Spinal cord (tissue), 10 donors: ENCODE measurements around the gene EMILIN2. TPM values are rescaled to one million over a fixed set of nuclear protein-coding genes. Genes with fewer than 3 reads are reported as not detected.

Experiments used
- DNase-seq, 6 donors: peaks; one replicate each; pipeline versions ENCODE4 v3.0.0 to v3.0.0-alpha.2; 2013 to 2015; ENCODE audit warnings: low spot score in 6 of 6, low read depth in 4 of 6
- H3K27ac ChIP-seq: one replicate; pipeline ENCODE4 v1.5.1; 2013; ENCODE audit warnings: low read depth, low read length, control low read depth
- H3K27me3 ChIP-seq: one replicate; pipeline ENCODE4 v1.6.1; 2013; ENCODE audit warnings: low read length; ENCODE audit not compliant: control insufficient read depth, insufficient read depth
- H3K36me3 ChIP-seq: one replicate; pipeline ENCODE4 v1.6.1; 2013; ENCODE audit warnings: low read length; ENCODE audit not compliant: control insufficient read depth, insufficient read depth
- H3K4me1 ChIP-seq: one replicate; pipeline ENCODE4 v1.6.1; 2013; ENCODE audit warnings: low read length; ENCODE audit not compliant: control insufficient read depth, insufficient read depth
- H3K4me3 ChIP-seq: one replicate; pipeline ENCODE4 v1.5.1; 2013; ENCODE audit warnings: low read depth, low read length, control low read depth
- H3K9me3 ChIP-seq: one replicate; pipeline ENCODE4 v1.6.1; 2013; ENCODE audit warnings: low read length; ENCODE audit not compliant: control insufficient read depth, insufficient read depth
- WGBS: methylation state at CpG from one replicate; pipeline ENCODE4 v1.1.5; 2013; ENCODE audit warnings: missing lambda C conversion rate; ENCODE audit not compliant: insufficient coverage; 5-methylcytosine and 5-hydroxymethylcytosine counted together
- polyA plus RNA-seq, 2 donors: library from polyadenylated mRNA; unstranded; fragments of 120-200 nt; gene quantifications; one replicate each; pipeline ENCODE4 v1.2.1, GENCODE V29; 2013; ENCODE audit not compliant: insufficient read length in 2 of 2
- total RNA-seq, 2 donors: library from RNA; depleted of rRNA in 1 of 2; stranded (reverse); fragments of 120-200 nt in 1 of 2; fragments of >200 nt in 1 of 2; gene quantifications; one replicate each; pipeline versions ENCODE4 v1.2.3 to v1.2.4, GENCODE V29; 2013 to 2014
- donor health status: healthy.

EMILIN2 gene
- total and polyA plus RNA-seq, 4 donors = 5.6 to 20.1 (median 12.0) TPM

- H3K27me3 ChIP-seq = peaks cover 12% of the 10 kb centered on the region
- H3K4me1 ChIP-seq = peaks cover 24% of the 10 kb centered on the region
- DNase-seq = peak in 3 of 6 donors; percentile 41 to 77 (median 50)
- no peak overlapping the region for H3K4me3 ChIP-seq
- H3K27ac ChIP-seq = peak overlapping the region; percentile 85
- H3K9me3 ChIP-seq = no peaks in the 10 kb centered on the region
- 43% methylated on average over 3 of the region's 5 CpGs for whole genome bisulfite sequencing
- H3K36me3 ChIP-seq = no peaks in the 10 kb centered on the region
Observed at GRCh38 chr18:2903006-2903405, 56.2 kb downstream of the EMILIN2 start.

DNA sequence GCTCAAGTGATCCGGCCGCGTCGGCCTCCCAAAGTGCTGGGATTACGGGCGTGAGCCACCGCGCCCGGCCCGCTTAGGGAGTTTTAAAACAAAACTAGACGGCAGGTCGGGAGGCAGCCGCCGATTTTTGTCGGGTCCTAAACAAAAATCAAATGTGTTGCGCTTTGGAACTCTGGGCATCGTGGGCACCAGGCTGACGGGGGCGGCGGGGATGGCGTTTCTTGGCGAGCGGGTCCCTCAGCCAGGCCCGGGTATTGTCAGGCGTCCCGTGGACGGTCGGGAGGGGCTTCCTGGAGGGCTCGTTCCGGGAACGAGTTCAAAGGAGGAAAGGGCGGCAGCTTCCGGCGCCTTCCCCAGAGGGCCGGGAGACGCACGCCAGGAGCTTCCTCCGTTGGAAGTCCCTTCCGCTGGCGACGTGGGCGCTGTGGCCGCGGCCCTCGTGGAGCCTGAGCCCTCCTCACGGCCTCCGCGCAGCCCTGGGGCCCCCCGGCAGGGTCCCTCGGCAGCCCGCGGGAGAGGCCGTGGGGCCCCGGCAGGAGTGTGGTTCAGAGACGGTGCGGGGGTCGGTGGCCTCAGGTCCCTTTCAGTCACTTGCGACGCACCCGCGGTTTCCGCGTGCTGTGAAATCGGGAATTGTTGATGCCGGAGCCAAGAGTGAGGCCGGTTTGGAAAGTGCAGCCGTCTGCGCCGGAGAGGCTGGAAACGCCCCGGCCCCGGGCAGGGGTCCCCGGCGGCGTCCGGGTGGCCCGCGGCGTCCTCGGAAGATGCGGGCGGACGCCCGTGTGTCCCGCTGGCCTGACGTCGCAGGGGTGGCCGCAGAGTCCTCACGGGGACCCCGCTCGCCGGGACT, 59.3 kb downstream of the EMILIN2 start:
- H3K27me3 ChIP-seq = peaks cover 12% of the 10 kb centered on the region
- no peaks in the 10 kb centered on the region for H3K9me3 ChIP-seq
- DNase-seq = peak in 2 of 6 donors; percentile 51 to 63
- peaks cover 14% of the 10 kb centered on the region for H3K36me3 ChIP-seq
- 12% methylated on average over 92 of the region's 92 CpGs for WGBS
- peak overlapping the region; percentile 45 for H3K4me3 ChIP-seq
- peaks cover 22% of the 10 kb centered on the region for H3K4me1 ChIP-seq
- peak overlapping the region; percentile 47 for H3K27ac ChIP-seq

DNA sequence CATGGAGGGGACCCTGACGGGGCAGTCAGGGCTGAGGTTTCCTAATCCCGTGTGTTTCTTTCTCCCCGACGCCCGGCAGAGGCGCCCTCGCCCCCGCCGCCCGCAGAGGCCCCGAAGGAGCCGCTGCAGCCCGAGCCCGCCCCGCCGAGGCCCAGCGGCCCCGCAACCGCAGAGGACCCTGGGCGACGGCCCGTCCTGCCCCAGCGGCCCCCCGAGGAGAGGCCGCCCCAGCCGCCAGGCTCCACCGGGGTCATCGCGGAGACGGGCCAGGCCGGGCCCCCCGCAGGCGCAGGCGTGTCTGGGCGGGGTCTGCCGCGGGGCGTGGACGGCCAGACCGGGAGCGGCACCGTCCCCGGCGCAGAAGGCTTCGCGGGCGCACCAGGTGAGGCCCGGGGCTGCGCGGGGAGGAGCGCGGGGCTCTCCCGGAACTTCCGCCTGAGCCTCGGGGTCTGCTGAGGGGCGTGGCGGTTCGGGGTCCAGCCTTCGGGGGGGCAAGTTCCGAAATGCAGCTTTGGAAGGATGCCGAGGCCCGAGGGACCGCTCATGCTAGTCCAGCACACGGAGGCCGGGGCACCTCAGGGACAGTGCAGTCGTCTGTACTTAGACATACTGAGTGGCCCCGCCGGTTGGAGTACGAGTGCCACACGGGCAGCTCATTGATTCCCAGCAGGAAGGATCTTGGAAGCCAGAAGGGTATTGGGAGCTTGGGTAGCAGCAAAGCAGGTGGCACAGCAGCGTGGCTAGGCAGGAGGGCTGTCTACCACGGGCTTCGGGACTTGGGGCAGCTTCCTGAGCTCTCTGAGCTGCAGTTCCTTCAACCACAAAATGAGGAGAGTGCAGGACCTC, 60.1 kb downstream of the EMILIN2 start:
- H3K9me3 ChIP-seq = no peaks in the 10 kb centered on the region
- WGBS = 2% methylated on average over 73 of the region's 73 CpGs
- DNase-seq = peak in 2 of 6 donors; percentile 26 to 53
- H3K4me1 ChIP-seq = peaks cover 21% of the 10 kb centered on the region
- H3K36me3 ChIP-seq = peaks cover 19% of the 10 kb centered on the region
- peak overlapping the region; percentile 25 for H3K27ac ChIP-seq
- H3K4me3 ChIP-seq = peak overlapping the region; percentile 45
- H3K27me3 ChIP-seq = peaks cover 12% of the 10 kb centered on the region

DNA sequence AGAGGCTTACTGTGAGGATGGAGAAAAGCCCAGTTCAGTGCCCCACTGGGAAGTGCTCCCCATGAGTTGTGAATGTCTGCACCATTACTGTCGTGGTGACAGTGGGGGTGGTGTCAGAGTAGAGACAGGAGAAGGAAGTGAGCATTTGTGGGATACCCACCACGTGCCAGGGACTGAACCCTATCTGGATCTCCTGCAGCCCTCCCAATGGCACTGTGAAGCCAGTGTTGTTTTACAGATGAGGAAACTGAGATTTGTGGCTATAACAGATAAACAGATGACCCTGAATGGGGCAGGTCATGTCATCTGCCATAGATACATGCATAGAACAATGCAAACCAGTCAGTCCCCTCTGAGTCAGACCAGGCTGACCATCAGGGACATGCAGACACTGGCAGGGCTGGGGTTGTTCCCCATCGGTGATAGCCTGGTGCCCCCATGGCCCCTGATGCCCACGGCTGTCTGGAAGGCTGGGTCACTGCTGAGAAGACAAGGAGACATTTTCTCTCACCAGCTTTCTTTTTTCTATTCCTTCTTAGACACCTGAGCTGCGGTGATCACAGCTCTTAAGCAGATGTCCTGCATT, 60.8 kb downstream of the EMILIN2 start:
- peaks cover 12% of the 10 kb centered on the region for H3K27me3 ChIP-seq
- no peak overlapping the region for H3K27ac ChIP-seq
- no peak overlapping the region for H3K4me3 ChIP-seq
- DNase-seq = no peak
- H3K4me1 ChIP-seq = peaks cover 21% of the 10 kb centered on the region
- no peaks in the 10 kb centered on the region for H3K9me3 ChIP-seq
- 68% methylated on average over 4 of the region's 5 CpGs for WGBS
- peaks cover 25% of the 10 kb centered on the region for H3K36me3 ChIP-seq

- Histone ChIP-seq H3K4me1 (peaks cover 21% of the 10 kb centered on the region), H3K27me3 (peaks cover 12% of the 10 kb centered on the region), H3K4me3 (no peak overlapping the region), H3K36me3 (peaks cover 31% of the 10 kb centered on the region), H3K27ac (no peak overlapping the region), H3K9me3 (no peaks in the 10 kb centered on the region)
- WGBS = 88% methylated on average over 9 of the region's 9 CpGs
- DNase-seq = no peak
Observed at GRCh38 chr18:2908166-2908945, 61.5 kb downstream of the EMILIN2 start.

DNA sequence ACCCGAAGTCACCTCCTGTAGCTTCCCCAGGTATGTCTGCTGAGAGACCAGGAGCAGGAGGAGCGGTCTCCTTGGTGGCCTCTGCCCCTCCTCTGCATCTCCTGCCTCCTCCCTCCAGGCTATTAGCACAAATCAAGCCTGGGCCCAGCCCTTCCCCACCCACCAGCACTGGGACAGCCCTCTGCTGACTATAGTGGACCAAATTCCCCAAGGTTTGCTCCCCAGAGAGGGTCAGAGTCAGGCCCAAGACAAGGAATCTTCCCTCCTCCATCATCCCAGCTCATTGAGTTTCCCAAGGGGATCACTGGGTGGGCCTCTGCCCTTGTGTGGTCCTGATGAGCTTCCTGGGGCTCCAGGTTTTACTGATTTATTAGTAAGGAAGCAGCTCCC, 62.1 kb downstream of the EMILIN2 start:
- 94% methylated on average over 2 of the region's 2 CpGs for WGBS
- Histone ChIP-seq H3K4me3 (no peak overlapping the region), H3K36me3 (peaks cover 37% of the 10 kb centered on the region), H3K4me1 (peaks cover 21% of the 10 kb centered on the region), H3K27me3 (peaks cover 12% of the 10 kb centered on the region), H3K27ac (no peak overlapping the region), H3K9me3 (no peaks in the 10 kb centered on the region)
- DNase-seq = no peak

- 84% methylated on average over 21 of the region's 22 CpGs for WGBS
- Histone ChIP-seq H3K27me3 (peaks cover 12% of the 10 kb centered on the region), H3K4me1 (peaks cover 25% of the 10 kb centered on the region), H3K4me3 (no peak overlapping the region), H3K36me3 (peaks cover 42% of the 10 kb centered on the region), H3K9me3 (no peaks in the 10 kb centered on the region), H3K27ac (no peak overlapping the region)
- DNase-seq = no peak
Observed at GRCh38 chr18:2909431-2910140, 62.8 kb downstream of the EMILIN2 start.

DNA sequence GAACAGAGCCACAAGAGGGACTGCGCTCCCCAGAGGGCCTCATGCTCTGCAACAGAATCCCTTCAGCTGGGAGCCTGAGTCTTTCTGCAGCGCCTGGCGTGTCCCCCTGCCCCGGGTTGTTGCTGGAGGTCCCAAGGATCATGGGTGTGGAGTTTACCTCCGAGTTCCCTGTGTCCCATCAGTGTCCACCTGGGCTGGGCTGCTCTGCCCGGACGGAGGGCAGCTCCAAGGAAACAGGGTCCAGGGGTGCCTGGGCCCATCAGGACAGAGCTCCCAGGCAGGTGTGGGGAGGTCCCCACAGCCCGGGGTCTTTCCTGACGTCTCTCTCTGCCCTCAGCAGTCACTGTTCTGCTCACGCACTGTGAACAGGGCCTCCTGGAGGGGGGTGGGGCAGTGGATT, 63.5 kb downstream of the EMILIN2 start:
- H3K4me3 ChIP-seq = no peak overlapping the region
- 94% methylated on average over 8 of the region's 10 CpGs for WGBS
- H3K27me3 ChIP-seq = peaks cover 12% of the 10 kb centered on the region
- no peaks in the 10 kb centered on the region for H3K9me3 ChIP-seq
- peaks cover 47% of the 10 kb centered on the region for H3K36me3 ChIP-seq
- H3K27ac ChIP-seq = no peak overlapping the region
- DNase-seq = no peak
- peaks cover 25% of the 10 kb centered on the region for H3K4me1 ChIP-seq
